B cell (primary cell): Measurements from ENCODE around the gene BIRC2. TPM values are rescaled to one million over a fixed set of nuclear protein-coding genes. Genes with fewer than 3 reads are reported as not detected.

ENCODE experiments used
- ATAC-seq: fragments of 200-7000 bp; cut with Tn5 transposase; one replicate; pipeline ENCODE4 v1.10.0; 2021; ENCODE audit warnings: low read depth, mild to moderate bottlenecking, moderate number of reproducible peaks, moderate library complexity
- CTCF ChIA-PET: fragments of 350-600 bp; sonication (Branson Sonifier 250); formaldehyde crosslinking; loops from one replicate; lab custom pipeline; 2021; ENCODE audit warnings: antibody characterized with exemption, inconsistent platforms; lab: Charles Lee
- POLR2A ChIA-PET: fragments of 350-600 bp; sonication (Branson Sonifier 250); formaldehyde crosslinking; loops from one replicate; lab custom pipeline; 2021; ENCODE audit warnings: antibody characterized with exemption; lab: Charles Lee
- DNase-seq: peaks from one replicate; pipeline ENCODE4 v3.0.0; 2013
- H2AFZ ChIP-seq: 2 replicates; pipeline ENCODE4 v1.6.1; 2012; ENCODE audit warnings: mild to moderate bottlenecking, low read depth, low read length; ENCODE audit not compliant: insufficient read depth, poor library complexity, severe bottlenecking
- H3K27ac ChIP-seq, 2 donors: 1 replicate in 1 of 2; 2 replicates in 1 of 2; pipeline ENCODE4 v1.5.1; 2012 to 2013; ENCODE audit warnings: low read length in 2 of 2, mild to moderate bottlenecking in 2 of 2, moderate library complexity in 1 of 2
- H3K27me3 ChIP-seq, 4 experiments: fragments of 200-600 bp in 1 of 4; sonication (generic) in 1 of 4; replicated peaks in 1 of 4; 1 replicate in 2 of 4; 2 replicates in 2 of 4; pipeline versions ENCODE4 v1.6.1 to v1.7.0; 2013 to 2016; ENCODE audit warnings: low read length in 3 of 4, mild to moderate bottlenecking in 2 of 4, mixed read lengths in 1 of 4, moderate library complexity in 1 of 4; ENCODE audit not compliant: insufficient read depth in 4 of 4, control insufficient read depth in 3 of 4; ENCODE audit errors: control extremely low read depth in 1 of 4
- H3K36me3 ChIP-seq, 2 experiments: replicated peaks in 1 of 2; 1 replicate in 1 of 2; 2 replicates in 1 of 2; pipeline versions ENCODE4 v1.6.1 to v1.7.1; 2013; ENCODE audit warnings: low read length in 1 of 2; ENCODE audit not compliant: insufficient read depth in 2 of 2, control insufficient read depth in 1 of 2; ENCODE audit errors: control extremely low read depth in 1 of 2, extremely low read depth in 1 of 2
- H3K4me1 ChIP-seq, 2 donors: fragments of 200-600 bp in 1 of 2; sonication (generic) in 1 of 2; 1 replicate in 1 of 2; 2 replicates in 1 of 2; pipeline versions ENCODE4 v1.5.1 to v1.6.1; 2013 to 2017; ENCODE audit warnings: low read length in 2 of 2; ENCODE audit not compliant: control insufficient read depth in 2 of 2, insufficient read depth in 2 of 2
- H3K4me2 ChIP-seq: replicated peaks from 2 replicates; pipeline ENCODE3; 2012; ENCODE audit warnings: mild to moderate bottlenecking, low read depth, low read length; ENCODE audit not compliant: poor library complexity, severe bottlenecking
- H3K4me3 ChIP-seq, 5 experiments: fragments of 200-600 bp in 1 of 5; sonication (generic) in 1 of 5; 1 replicate in 3 of 5; 2 replicates in 2 of 5; pipeline versions ENCODE4 v1.5.1 to v1.7.0; 2011 to 2016; ENCODE audit warnings: low read length in 4 of 5, mild to moderate bottlenecking in 4 of 5, low read depth in 2 of 5, control low read depth in 1 of 5, moderate library complexity in 1 of 5; ENCODE audit not compliant: insufficient read depth in 1 of 5; ENCODE audit errors: control extremely low read depth in 1 of 5, extremely low read depth in 1 of 5
- H3K79me2 ChIP-seq: fragments of 200-600 bp; sonication (generic); one replicate; pipeline ENCODE4 v1.6.0; 2016; ENCODE audit warnings: low read length; ENCODE audit not compliant: control insufficient read depth, insufficient read depth
- H3K9ac ChIP-seq: fragments of 200-600 bp; sonication (generic); 2 replicates; pipeline ENCODE4 v1.6.1; 2017; ENCODE audit warnings: mild to moderate bottlenecking, low read length, moderate library complexity
- H3K9me3 ChIP-seq, 3 donors: one replicate each; pipeline versions ENCODE4 v1.6.1 to v1.7.1; 2013; ENCODE audit warnings: low read length in 2 of 3; ENCODE audit not compliant: control insufficient read depth in 2 of 3, insufficient read depth in 1 of 3; ENCODE audit errors: control extremely low read depth in 1 of 3
- H4K20me1 ChIP-seq: 2 replicates; pipeline ENCODE4 v1.6.0; 2012; ENCODE audit warnings: mild to moderate bottlenecking, low read length; ENCODE audit not compliant: insufficient read depth, control insufficient read depth, poor library complexity, severe bottlenecking
- H3K27ac Mint-ChIP-seq: one replicate; pipeline ENCODE4 v1.8.0; 2021; ENCODE audit warnings: mixed read lengths
- H3K27me3 Mint-ChIP-seq: one replicate; pipeline ENCODE4 v1.8.0; 2021; ENCODE audit warnings: mixed read lengths
- H3K4me1 Mint-ChIP-seq: one replicate; pipeline ENCODE4 v1.8.0; 2021; ENCODE audit warnings: mixed read lengths
- H3K4me3 Mint-ChIP-seq: one replicate; pipeline ENCODE4 v1.8.0; 2021; ENCODE audit warnings: mixed read lengths
- H3K9me3 Mint-ChIP-seq: one replicate; pipeline ENCODE4 v1.8.0; 2022; ENCODE audit warnings: mixed read lengths; ENCODE audit not compliant: insufficient read depth
- CTCF ChIP-seq: fragments of 200-600 bp; IDR thresholded peaks from one replicate; pipeline ENCODE4 v1.8.0; 2022; ENCODE audit warnings: antibody characterized with exemption, mild to moderate bottlenecking
- EZH2 ChIP-seq: IDR thresholded peaks from 2 replicates; pipeline ENCODE4 v1.6.1; 2012; ENCODE audit warnings: borderline replicate concordance, low read depth, mild to moderate bottlenecking, moderate library complexity, low read length; ENCODE audit not compliant: insufficient read depth, poor library complexity, severe bottlenecking
- WGBS: methylation state at CpG from one replicate; pipeline ENCODE4 v1.1.5; 2013; ENCODE audit warnings: missing lambda C conversion rate; ENCODE audit not compliant: insufficient coverage; 5-methylcytosine and 5-hydroxymethylcytosine counted together
- intact Hi-C: fragments of 100-400 bp; cut with micrococcal nuclease; formaldehyde crosslinking; loops from one replicate; pipeline ENCODE4 v1.10.0; 2022
- polyA plus RNA-seq: library from polyadenylated mRNA; depleted of rRNA; stranded (reverse); fragments of >200 nt; gene quantifications from 2 replicates; pipeline ENCODE4 v1.2.3, GENCODE V29; 2012
- total RNA-seq, 2 donors: library from RNA; stranded (reverse); fragments of 120-200 nt in 1 of 2; gene quantifications; 1 replicate in 1 of 2; 2 replicates in 1 of 2; pipeline versions ENCODE4 v1.2.3 to v1.2.4, GENCODE V29; 2013 to 2022

The BIRC2 gene
- total and polyA plus RNA-seq, 2 donors (not counting 1 experiment from before 2014, with no cell fraction given): 20.1 to 51.0 TPM

DNA sequence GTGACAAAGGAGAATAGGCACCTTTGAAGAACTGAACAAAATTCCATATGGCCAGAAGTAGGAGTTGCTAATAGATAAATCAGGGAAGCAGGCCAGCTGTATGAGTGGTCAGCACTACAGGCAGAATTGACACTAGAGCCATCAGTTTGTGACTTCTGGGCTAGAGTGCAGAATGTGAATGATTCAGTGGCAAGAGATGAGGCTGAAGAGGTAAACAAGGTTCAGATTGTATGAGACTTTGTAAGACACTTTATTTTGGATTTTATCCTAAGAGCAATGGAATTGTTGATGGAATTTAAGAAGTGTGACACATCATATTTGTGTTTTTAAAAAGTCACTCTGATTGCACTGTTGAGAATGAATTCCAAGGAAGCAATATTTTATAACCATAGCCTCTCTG is 16.8 kb upstream of the BIRC2 start:
- POLR2A ChIA-PET: no interaction called here
- peak overlapping the region in 1 of 2 donors; percentile 73 for H3K27ac ChIP-seq
- no peak for TF ChIP-seq CTCF
- TF ChIP-seq EZH2: no peak
- ATAC-seq (no peak), DNase-seq (no peak)
- no peak overlapping the region for H2AFZ ChIP-seq
- H3K36me3 ChIP-seq: peaks cover 38 to 97% of the 10 kb centered on the region in 2 experiments
- intact Hi-C loops: no loop called here
- H3K79me2 ChIP-seq: peaks cover 30% of the 10 kb centered on the region
- peaks cover 79% of the 10 kb centered on the region for H4K20me1 ChIP-seq
- Mint-ChIP-seq H3K9me3 (no peaks in the 10 kb centered on the region), H3K4me1 (peaks cover 36% of the 10 kb centered on the region), H3K27ac (peak overlapping the region; percentile 22), H3K27me3 (no peaks in the 10 kb centered on the region), H3K4me3 (no peak overlapping the region)
- CTCF ChIA-PET: interaction anchor here (1.4 to 2.4 kb wide), 2 partner anchors 12 to 42 kb away, joined by 4 to 9 read pairs; no protein-coding TSS in a partner anchor
- H3K4me3 ChIP-seq: no peak overlapping the region
- no peaks in the 10 kb centered on the region for H3K9me3 ChIP-seq
- no peak overlapping the region for H3K9ac ChIP-seq
- H3K4me2 ChIP-seq: no peak overlapping the region
- H3K27me3 ChIP-seq: no peaks in the 10 kb centered on the region
- H3K4me1 ChIP-seq: peaks cover 11 to 13% of the 10 kb centered on the region in 2 donors

GRCh38 chr11:102331341-102331740 is 15.7 kb upstream of the BIRC2 start:
- WGBS: 100% methylated on average over 1 of the region's 2 CpGs
- Histone ChIP-seq H3K9ac (no peak overlapping the region), H3K27ac (peak overlapping the region in 1 of 2 donors; percentile 64), H4K20me1 (peaks cover 79% of the 10 kb centered on the region), H3K27me3 (no peaks in the 10 kb centered on the region), H3K4me3 (no peak overlapping the region), H3K79me2 (peaks cover 22% of the 10 kb centered on the region), H3K4me1 (peaks cover 8 to 10% of the 10 kb centered on the region in 2 donors), H3K36me3 (peaks cover 39 to 97% of the 10 kb centered on the region in 2 experiments), H3K9me3 (no peaks in the 10 kb centered on the region), H2AFZ (no peak overlapping the region), H3K4me2 (no peak overlapping the region)
- no peak overlapping the region for H3K4me3 Mint-ChIP-seq
- CTCF ChIA-PET: interaction anchor here (1.1 to 2.6 kb wide), 5 partner anchors 11 to 282 kb away, joined by 3 to 11 read pairs (median 6); no protein-coding TSS in a partner anchor
- H3K4me1 Mint-ChIP-seq: peaks cover 31% of the 10 kb centered on the region
- H3K9me3 Mint-ChIP-seq: no peaks in the 10 kb centered on the region
- POLR2A ChIA-PET: no interaction called here
- no peaks in the 10 kb centered on the region for H3K27me3 Mint-ChIP-seq
- no peak for TF ChIP-seq CTCF
- TF ChIP-seq EZH2: no peak
- ATAC-seq: no peak
- H3K27ac Mint-ChIP-seq: no peak overlapping the region
- intact Hi-C loops: no loop called here
- no peak for DNase-seq
